ENCODE data around the gene KLC3. TPM values are rescaled to one million over a fixed set of nuclear protein-coding genes. Genes with fewer than 3 reads are reported as not detected.

Gene KLC3
- total and polyA plus RNA-seq, 5 experiments from 2014 or later: not detected

DNA sequence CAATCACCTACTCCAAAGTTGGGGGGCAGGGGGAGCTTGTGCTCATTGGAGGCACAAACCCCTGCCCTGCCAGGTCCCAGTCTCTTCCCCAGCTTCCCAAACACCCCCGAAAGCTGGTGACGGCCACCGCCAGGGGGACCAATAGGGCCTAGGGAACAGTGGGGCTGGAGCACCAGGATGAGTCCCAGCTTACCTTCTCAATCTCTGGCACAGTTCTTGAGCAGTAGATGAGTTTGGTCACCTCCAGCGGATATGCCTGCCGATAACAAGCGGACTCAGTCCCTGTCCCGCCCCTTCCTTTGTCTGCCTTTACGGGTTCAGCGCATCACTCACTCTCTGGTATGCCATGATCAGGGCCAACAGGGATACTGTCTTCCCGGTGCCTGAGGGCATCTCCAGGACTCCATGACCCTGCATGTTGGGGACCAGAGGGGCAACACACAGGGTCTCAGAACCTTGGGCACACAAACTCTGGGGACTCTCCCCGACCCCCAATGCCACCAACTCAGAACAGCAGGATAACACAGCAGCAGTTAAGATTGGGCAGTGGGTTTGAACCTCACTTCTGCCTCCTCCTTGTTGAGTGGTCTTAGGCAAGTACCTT is 28.3 kb downstream of the KLC3 start:
- peak overlapping the region in 9 of 10 donors; percentile 42 to 96 (median 67) for H3K4me3 Mint-ChIP-seq
- peaks cover 0 to 1% (median 0%) of the 10 kb centered on the region in 5 donors for H3K27me3 Mint-ChIP-seq
- peak overlapping the region in 2 of 10 donors; percentile 36 to 37 for H3K27ac Mint-ChIP-seq
- ATAC-seq (no peak), DNase-seq (no peak)
- POLR2A ChIA-PET: no interaction called here
- H3K36me3 Mint-ChIP-seq: peaks cover 0 to 7% (median 0%) of the 10 kb centered on the region in 3 donors
- no peaks in the 10 kb centered on the region for H3K9me3 Mint-ChIP-seq
- peaks cover 1 to 29% (median 18%) of the 10 kb centered on the region in 4 donors for H3K4me1 Mint-ChIP-seq

DNA sequence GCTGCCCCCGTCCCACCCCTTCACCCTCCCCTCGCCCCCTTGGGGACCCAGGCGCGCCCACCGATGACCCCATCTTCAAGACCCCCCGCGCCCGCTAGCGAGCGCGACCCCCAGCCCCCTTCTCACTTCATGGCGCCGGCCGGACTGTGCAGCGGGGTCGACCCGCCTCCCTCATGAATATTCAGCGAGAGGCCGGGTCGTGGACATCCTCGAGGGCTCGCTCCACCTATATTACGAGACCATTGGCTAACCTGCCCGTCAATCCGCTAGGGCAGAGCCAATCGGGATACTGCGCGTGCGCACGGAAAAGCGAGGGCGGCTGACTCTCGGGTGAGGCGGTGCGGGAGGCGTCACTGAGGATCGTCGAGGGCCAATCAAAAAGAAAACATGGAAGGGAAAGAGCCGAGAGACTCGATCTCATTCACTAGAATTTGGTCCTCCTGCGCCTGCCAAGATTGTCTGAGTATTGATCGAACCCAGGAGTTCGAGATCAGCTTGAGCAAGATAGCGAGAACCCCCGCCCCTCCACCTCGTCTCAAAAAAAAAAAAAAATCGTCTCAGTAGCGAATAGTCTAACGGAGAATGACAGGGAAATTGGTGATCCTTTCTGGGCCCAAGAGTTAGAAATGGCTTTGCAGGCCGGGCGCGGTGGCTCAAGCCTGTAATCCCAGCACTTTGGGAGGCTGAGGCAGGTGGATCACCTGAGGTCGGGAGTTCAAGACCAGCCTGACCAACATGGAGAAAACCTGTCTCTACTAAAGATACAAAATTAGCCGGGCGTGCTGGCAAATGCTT is 30.1 kb downstream of the KLC3 start, which contains the start of gene ERCC2:
Gene ERCC2, minus strand, starts transcription at position 164 of the 795 bp plus-strand sequence. Its CDS starts 33 bp downstream, at position 131.
- Mint-ChIP-seq H3K27ac (peak within 1 kb of the TSS; percentile 97 to 99 (median 98)), H3K9me3 (no peaks in the 10 kb centered on the region), H3K4me3 (peak within 1 kb of the TSS; percentile 75 to 98 (median 96)), H3K4me1 (peaks cover 1 to 29% (median 18%) of the 10 kb centered on the region in 4 donors), H3K36me3 (no peaks in the 10 kb centered on the region), H3K27me3 (peaks cover 0 to 2% (median 0%) of the 10 kb centered on the region in 5 donors)
- DNase-seq: peak; percentile 97 to 100 (median 100)
- ATAC-seq: peak; percentile 98 to 99
- POLR2A ChIA-PET: interaction anchor here (1.0 kb wide), 1 partner anchor 278 kb away, joined by 3 read pairs; the partner anchor contains the start of gene PPP1R37

DNA sequence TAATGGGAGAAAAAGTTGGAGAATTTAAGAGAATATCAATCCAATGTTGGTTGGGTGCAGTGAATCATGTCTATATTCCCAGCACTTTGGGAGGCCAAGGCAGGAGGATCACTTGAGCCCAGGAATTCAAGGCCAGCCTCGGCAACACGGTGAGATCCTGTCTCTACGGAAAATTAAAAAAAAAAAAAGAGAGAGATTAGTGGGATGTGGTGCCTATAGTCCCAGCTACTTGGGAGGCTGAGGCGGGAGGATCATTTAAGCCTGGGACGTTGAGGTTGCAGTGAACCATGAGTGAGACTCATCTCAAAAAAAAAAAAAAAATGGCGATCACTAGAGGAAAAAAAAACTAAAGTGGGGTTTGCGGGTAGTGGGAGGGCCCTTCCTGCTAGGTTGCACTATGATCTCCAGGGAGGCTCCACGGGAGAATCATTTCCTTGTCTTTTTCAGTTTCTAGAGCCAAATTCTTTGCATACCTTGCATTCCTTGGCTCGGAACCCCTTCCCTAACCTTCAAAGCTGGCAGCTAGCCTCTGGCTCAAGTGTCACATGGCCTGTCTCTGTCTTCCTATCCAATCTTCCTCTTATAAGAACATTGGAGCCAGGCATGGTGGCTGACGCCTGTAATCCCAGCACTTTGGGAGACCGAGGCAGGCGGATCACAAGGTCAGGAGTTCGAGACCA is 35.6 kb downstream of the KLC3 start:
- Mint-ChIP-seq H3K27ac (peak overlapping the region in 1 of 10 donors; percentile 33), H3K4me3 (no peak overlapping the region), H3K27me3 (peaks cover 0 to 5% (median 0%) of the 10 kb centered on the region in 5 donors), H3K4me1 (no peaks in the 10 kb centered on the region), H3K9me3 (no peaks in the 10 kb centered on the region), H3K36me3 (no peaks in the 10 kb centered on the region)
- DNase-seq (no peak), ATAC-seq (no peak)
- POLR2A ChIA-PET: interaction anchor here (0.6 kb wide), 1 partner anchor 77 kb away, joined by 5 read pairs; no protein-coding TSS in a partner anchor

DNA sequence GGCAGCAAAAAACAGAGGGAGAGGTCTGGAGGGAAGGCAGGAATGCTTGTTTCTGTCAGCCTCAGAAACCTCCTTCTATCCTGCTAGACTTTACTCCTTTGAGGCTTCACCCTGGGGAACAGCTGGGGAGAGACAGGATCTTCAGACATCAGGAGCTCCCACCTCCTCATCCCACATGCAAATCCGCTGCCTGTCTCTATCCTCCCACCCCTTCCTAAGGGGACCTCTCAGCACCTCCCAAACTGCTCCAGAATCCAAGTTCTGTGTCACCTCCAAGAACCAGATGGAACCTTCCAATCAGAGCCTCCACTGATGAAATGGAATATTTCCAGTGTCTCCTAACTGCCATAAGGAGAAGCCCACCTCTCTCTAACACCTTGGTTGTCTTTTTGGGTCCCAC is 39.6 kb downstream of the KLC3 start:
- H3K27me3 Mint-ChIP-seq: peaks cover 4 to 18% (median 7%) of the 10 kb centered on the region in 5 donors
- no peaks in the 10 kb centered on the region for H3K36me3 Mint-ChIP-seq
- H3K4me1 Mint-ChIP-seq: peaks cover 0 to 4% (median 2%) of the 10 kb centered on the region in 4 donors
- DNase-seq: no peak
- no peak overlapping the region for H3K4me3 Mint-ChIP-seq
- no peaks in the 10 kb centered on the region for H3K9me3 Mint-ChIP-seq
- no peak overlapping the region for H3K27ac Mint-ChIP-seq
- ATAC-seq: no peak
- POLR2A ChIA-PET: no interaction called here

DNA sequence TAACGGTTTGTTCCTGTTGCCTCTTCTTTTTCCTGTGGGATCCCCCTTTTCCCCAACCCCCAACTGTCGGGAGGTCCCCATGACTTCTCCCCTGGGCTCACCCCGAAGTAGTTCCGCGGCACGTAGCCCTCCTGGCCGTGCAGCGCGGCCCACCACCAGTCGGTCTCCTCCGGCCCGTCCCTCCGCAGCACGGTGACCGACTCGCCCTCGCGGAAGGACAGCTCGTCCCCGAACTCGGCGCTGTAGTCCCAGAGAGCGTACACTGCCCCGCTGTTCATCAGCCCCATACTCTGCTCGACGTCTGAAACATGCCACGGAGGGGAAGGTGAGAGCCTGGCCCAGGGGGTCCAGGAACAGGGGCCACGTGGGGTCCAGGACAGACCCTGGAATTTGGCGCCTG is 41.9 kb downstream of the KLC3 start:
- H3K9me3 Mint-ChIP-seq: no peaks in the 10 kb centered on the region
- POLR2A ChIA-PET: no interaction called here
- peaks cover 10 to 36% (median 19%) of the 10 kb centered on the region in 5 donors for H3K27me3 Mint-ChIP-seq
- ATAC-seq (no peak), DNase-seq (no peak)
- H3K4me1 Mint-ChIP-seq: peaks cover 0 to 8% (median 5%) of the 10 kb centered on the region in 4 donors
- H3K36me3 Mint-ChIP-seq: no peaks in the 10 kb centered on the region
- no peak overlapping the region for H3K4me3 Mint-ChIP-seq
- no peak overlapping the region for H3K27ac Mint-ChIP-seq

DNA sequence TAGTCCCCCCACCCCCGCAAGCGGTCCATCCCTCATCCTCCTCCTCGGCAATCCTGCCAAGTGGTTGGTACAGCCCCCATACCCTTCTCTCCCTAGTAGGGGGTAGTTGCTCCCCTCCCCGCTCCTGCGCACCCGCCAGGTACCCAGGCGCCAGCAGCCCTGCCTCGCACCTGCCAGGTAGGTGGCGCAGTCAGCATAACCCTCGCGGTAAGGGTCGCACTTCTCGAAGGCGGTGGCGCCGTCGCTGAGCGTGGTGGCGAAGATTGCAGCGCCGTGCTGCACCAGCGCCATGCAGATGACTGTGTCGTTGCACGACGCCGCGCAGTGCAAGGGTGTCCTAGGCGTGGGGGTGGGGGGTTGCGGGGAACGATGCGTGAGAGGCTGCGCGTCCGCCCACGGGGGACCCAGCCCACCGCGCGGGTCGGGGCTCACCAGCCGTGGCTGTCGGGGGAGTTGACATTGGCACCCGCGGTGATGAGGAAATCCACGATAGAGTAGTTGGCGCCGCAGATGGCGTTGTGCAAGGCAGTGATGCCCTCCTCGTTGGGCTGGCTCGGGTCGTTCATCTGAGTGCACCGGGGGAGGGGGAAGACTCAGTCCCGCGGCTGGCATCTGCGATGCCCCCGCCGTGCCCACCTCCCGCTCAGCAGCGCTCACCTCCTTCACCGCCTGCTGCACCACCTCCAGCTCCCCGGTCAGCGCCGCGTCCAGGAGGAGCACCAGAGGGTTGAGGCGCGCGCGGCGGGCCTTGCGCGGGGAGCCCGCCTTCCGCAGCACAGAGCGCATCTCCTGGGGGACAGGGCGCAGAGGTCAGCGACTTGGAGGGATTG is 45.1 kb downstream of the KLC3 start:
- Mint-ChIP-seq H3K4me1 (peaks cover 0 to 8% (median 5%) of the 10 kb centered on the region in 4 donors), H3K9me3 (no peaks in the 10 kb centered on the region), H3K4me3 (peak overlapping the region in 1 of 10 donors; percentile 3), H3K36me3 (no peaks in the 10 kb centered on the region), H3K27me3 (peaks cover 14 to 44% (median 19%) of the 10 kb centered on the region in 5 donors), H3K27ac (no peak overlapping the region)
- POLR2A ChIA-PET: interaction anchor here (0.6 kb wide), 1 partner anchor 104 kb away, joined by 4 read pairs; no protein-coding TSS in a partner anchor
- no peak for DNase-seq
- peak; percentile 53 to 57 for ATAC-seq

DNA sequence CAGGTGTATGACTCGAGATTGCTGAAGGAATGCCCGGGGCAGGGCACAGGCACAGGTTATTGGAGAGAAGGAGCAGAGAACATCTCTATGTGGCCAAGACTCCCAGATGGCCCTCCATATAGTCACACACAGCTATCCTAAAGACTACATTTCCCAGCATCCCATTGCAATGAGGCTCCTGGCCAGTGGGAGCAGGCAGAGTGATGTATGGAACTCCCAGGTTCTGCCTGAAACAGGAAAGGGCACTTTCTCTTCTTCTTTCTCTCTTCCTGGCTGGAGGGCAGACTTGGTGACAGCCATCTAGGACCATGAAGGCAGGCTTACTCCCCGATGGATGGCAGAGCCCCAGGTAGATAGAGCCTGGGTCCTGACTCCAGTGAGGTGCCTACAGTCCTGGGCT is 50.8 kb downstream of the KLC3 start:
- peaks cover 0 to 5% (median under 1%) of the 10 kb centered on the region in 4 donors for H3K4me1 Mint-ChIP-seq
- H3K27me3 Mint-ChIP-seq: peaks cover 3 to 26% (median 12%) of the 10 kb centered on the region in 5 donors
- no peak overlapping the region for H3K4me3 Mint-ChIP-seq
- no peak overlapping the region for H3K27ac Mint-ChIP-seq
- POLR2A ChIA-PET: interaction anchor here (0.6 to 1.5 kb wide), 3 partner anchors 12 to 66 kb away, joined by 3 to 10 read pairs (median 4); no protein-coding TSS in a partner anchor
- DNase-seq (no peak), ATAC-seq (no peak)
- H3K9me3 Mint-ChIP-seq: no peaks in the 10 kb centered on the region
- H3K36me3 Mint-ChIP-seq: no peaks in the 10 kb centered on the region

DNA sequence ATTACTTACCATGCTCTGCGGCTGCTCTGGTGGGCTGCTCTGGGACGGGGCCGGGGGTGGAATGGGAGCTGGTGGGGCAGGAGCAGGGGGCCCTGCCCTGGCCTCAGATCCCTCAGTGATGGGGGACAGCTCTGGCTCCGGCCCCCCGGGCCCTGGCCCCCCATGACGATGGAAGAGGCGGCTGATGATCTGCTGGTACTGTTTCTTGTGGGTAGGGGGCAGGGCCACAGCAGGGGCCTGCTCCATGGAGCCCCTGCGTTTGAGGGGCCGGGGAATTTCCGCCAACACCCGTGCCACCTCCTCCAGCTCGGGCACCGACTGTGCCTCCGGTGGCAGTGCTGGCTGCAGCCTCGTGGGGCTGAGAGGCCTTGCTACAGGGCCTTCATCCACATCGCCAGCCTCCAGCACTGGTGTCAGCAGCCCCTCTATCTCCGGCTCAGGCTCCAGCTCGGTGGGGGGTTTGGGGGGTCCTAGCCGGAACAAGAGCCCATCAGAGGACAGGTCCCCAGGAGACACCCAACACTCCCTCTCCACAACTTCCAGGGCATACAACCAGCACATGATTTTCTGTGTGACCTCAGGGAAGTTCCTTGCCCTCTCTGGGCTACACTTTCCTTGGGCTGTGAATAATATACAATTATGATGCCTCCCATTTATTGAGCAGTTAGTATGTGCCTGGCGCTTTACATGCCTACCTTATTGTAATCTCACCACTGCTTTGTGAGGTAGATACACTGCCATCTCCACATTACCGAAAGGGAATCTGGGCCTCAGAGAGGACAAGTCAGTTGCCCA is 51.5 kb downstream of the KLC3 start:
- POLR2A ChIA-PET: interaction anchor here (0.6 to 1.5 kb wide), 3 partner anchors 11 to 65 kb away, joined by 3 to 10 read pairs (median 4); no protein-coding TSS in a partner anchor
- no peak for ATAC-seq

DNA sequence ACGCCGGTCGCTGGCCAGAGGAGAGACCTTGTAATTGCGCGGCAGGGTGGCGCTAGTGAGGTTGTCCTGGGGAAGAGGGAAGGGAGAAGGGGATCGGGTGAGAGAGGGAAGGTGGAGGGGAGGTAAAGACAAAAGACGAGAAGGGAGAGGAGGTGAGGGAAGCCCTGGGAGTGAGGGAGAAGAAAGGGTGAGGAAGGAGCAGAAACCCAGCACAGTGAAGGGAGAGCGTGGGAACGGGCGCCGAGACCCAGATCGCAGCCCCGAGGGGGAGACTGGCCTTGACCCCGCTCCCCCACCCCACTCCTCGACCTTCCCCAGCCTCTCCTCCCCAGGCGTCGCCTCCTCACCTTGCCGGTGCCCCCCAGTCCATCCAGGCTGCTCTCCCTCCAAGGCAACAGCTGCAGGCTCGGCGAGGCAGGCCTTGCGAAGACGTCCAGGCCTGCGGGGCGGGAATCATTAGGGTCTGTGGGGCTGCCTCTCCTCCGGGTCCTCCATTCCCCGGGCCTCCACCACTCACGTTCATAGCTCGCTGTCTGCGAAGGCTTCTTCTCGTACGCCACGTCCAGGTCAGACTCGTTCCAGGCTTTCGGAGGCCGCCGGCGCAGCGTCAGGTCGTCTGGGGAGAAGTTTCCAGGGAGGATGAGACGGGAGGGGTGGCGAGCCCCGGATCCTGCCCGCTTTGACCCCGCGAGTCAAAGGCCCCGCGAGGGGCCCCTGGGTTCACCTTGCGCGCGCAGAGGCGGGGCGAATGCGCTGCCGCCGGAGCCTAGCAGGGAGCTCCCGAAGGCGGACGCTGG is 55.5 kb downstream of the KLC3 start:
- POLR2A ChIA-PET: interaction anchor here (0.6 kb wide), 1 partner anchor 314 kb away, joined by 3 read pairs; no protein-coding TSS in a partner anchor
- no peak for DNase-seq

More for the DNA sequence above, 51.5 kb downstream of the KLC3 start:
- DNase-seq: no peak
- Mint-ChIP-seq H3K4me1 (peaks cover 0 to 8% (median under 1%) of the 10 kb centered on the region in 4 donors), H3K4me3 (no peak overlapping the region), H3K27me3 (peaks cover 3 to 23% (median 12%) of the 10 kb centered on the region in 5 donors), H3K9me3 (no peaks in the 10 kb centered on the region), H3K36me3 (no peaks in the 10 kb centered on the region), H3K27ac (no peak overlapping the region)

DNA sequence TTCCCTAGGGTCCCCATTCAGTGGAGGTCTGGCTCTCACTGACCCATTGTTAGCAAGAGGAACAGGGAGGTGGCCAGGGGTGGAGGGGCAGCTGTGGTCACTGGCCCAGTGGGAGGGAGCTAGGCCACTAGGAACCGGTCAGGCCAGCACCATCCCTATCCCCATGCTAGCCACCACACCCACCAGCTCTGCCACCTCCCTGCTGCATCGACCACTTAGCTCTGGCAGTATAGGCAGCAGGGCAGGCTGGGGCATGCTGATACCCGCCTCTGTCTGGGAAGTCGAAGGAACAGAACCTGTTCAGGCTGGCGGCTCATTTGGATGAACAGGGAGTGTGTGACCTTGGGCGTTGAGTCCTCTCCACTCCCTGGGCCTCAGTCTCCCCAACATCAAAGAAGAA is 59.6 kb downstream of the KLC3 start:
- Mint-ChIP-seq H3K4me1 (peaks cover 13 to 31% (median 30%) of the 10 kb centered on the region in 4 donors), H3K27ac (no peak overlapping the region), H3K36me3 (no peaks in the 10 kb centered on the region), H3K9me3 (peaks cover 0 to 3% (median 0%) of the 10 kb centered on the region in 9 donors), H3K4me3 (no peak overlapping the region), H3K27me3 (peaks cover 19 to 77% (median 38%) of the 10 kb centered on the region in 5 donors)
- ATAC-seq (no peak), DNase-seq (no peak)
- POLR2A ChIA-PET: interaction anchor here (0.7 kb wide), 1 partner anchor 1226 kb away, joined by 4 read pairs; no protein-coding TSS in a partner anchor

More for the DNA sequence above, 55.5 kb downstream of the KLC3 start:
- no peak for ATAC-seq
- peaks cover 0 to 3% (median 0%) of the 10 kb centered on the region in 9 donors for H3K9me3 Mint-ChIP-seq
- peaks cover 7 to 17% (median 11%) of the 10 kb centered on the region in 4 donors for H3K4me1 Mint-ChIP-seq
- H3K27ac Mint-ChIP-seq: no peak overlapping the region
- H3K4me3 Mint-ChIP-seq: no peak overlapping the region
- H3K36me3 Mint-ChIP-seq: no peaks in the 10 kb centered on the region
- H3K27me3 Mint-ChIP-seq: peaks cover 8 to 42% (median 26%) of the 10 kb centered on the region in 5 donors

Data from naive thymus-derived CD8-positive, alpha-beta T cell (primary cell).